GM23338 (cell line): Measurements from ENCODE around the gene LRRC10B. TPM values are rescaled to one million over a fixed set of nuclear protein-coding genes. Genes with fewer than 3 reads are reported as not detected.

Experiments
- ATAC-seq: fragments of 200-7000 bp; cut with Tn5 transposase; 3 replicates; pipeline ENCODE4 v1.9.1; 2020
- DNase-seq: peaks from one replicate; pipeline ENCODE4 v3.0.0-alpha.2; 2015; ENCODE audit warnings: low spot score
- H2AFZ ChIP-seq: fragments of 200-600 bp; sonication (generic); 2 replicates; pipeline ENCODE4 v1.8.0; 2016; ENCODE audit warnings: antibody characterized with exemption, mild to moderate bottlenecking, moderate library complexity
- H3F3A ChIP-seq: fragments of 200-600 bp; sonication (generic); replicated peaks from 2 replicates; pipeline ENCODE4 v1.8.0; 2017; ENCODE audit warnings: antibody characterized with exemption, mixed run types, low read depth
- H3K27ac ChIP-seq: fragments of 200-600 bp; sonication (generic); 2 replicates; pipeline ENCODE4 v1.6.1; 2016; ENCODE audit warnings: low read depth
- H3K27me3 ChIP-seq: fragments of 200-600 bp; sonication (generic); 2 replicates; pipeline ENCODE4 v1.8.0; 2016; ENCODE audit warnings: mild to moderate bottlenecking, mixed run types, moderate library complexity; ENCODE audit not compliant: insufficient read depth
- H3K36me3 ChIP-seq: fragments of 200-600 bp; sonication (generic); 2 replicates; pipeline ENCODE4 v1.8.0; 2016; ENCODE audit warnings: mild to moderate bottlenecking; ENCODE audit not compliant: insufficient read depth
- H3K4me1 ChIP-seq: fragments of 200-600 bp; sonication (generic); 2 replicates; pipeline ENCODE4 v1.8.0; 2016; ENCODE audit warnings: mild to moderate bottlenecking, moderate library complexity; ENCODE audit not compliant: insufficient read depth
- H3K4me2 ChIP-seq: fragments of 200-600 bp; sonication (generic); 2 replicates; pipeline ENCODE4 v1.7.1; 2017; ENCODE audit warnings: mixed run types
- H3K4me3 ChIP-seq: fragments of 200-600 bp; sonication (generic); 2 replicates; pipeline ENCODE4 v1.6.1; 2016; ENCODE audit warnings: mixed run types
- H3K79me2 ChIP-seq: fragments of 200-600 bp; sonication (generic); replicated peaks from 2 replicates; pipeline ENCODE4 v1.8.0; 2017; ENCODE audit warnings: mild to moderate bottlenecking; ENCODE audit not compliant: insufficient read depth
- H3K9me2 ChIP-seq: fragments of 200-600 bp; sonication (generic); 2 replicates; pipeline ENCODE4 v1.8.0; 2017; ENCODE audit not compliant: insufficient read depth
- H4K20me1 ChIP-seq: fragments of 200-600 bp; sonication (generic); replicated peaks from 2 replicates; pipeline ENCODE4 v1.8.0; 2017; ENCODE audit warnings: mild to moderate bottlenecking; ENCODE audit not compliant: insufficient read depth
- H3K27ac Mint-ChIP-seq: 2 replicates; pipeline ENCODE4 v1.8.0; 2020; ENCODE audit warnings: inconsistent platforms, mild to moderate bottlenecking, moderate library complexity, mixed read lengths
- H3K27me3 Mint-ChIP-seq: 3 replicates; pipeline ENCODE4 v1.8.0; 2022; ENCODE audit warnings: low read depth, mild to moderate bottlenecking, moderate library complexity, mixed read lengths, inconsistent platforms; ENCODE audit not compliant: insufficient read depth, poor library complexity
- H3K36me3 Mint-ChIP-seq: 3 replicates; pipeline ENCODE4 v1.8.0; 2021; ENCODE audit warnings: low read depth, mild to moderate bottlenecking, inconsistent platforms, moderate library complexity, mixed read lengths
- H3K4me1 Mint-ChIP-seq: 3 replicates; pipeline ENCODE4 v1.8.0; 2020; ENCODE audit warnings: mild to moderate bottlenecking, inconsistent platforms, mixed read lengths
- H3K4me3 Mint-ChIP-seq: 3 replicates; pipeline ENCODE4 v1.8.0; 2021; ENCODE audit warnings: moderate library complexity, mild to moderate bottlenecking, inconsistent platforms, mixed read lengths
- H3K9me3 Mint-ChIP-seq: 3 replicates; pipeline ENCODE4 v1.8.0; 2020; ENCODE audit warnings: moderate library complexity, mild to moderate bottlenecking, inconsistent platforms, mixed read lengths
- CREB1 ChIP-seq: fragments of 250-450 bp; sonication (Bioruptor Pico); IDR thresholded peaks from 2 replicates; pipeline ENCODE4 v1.5.0; 2020; ENCODE audit warnings: low read depth, mild to moderate bottlenecking, moderate library complexity
- EZH2 ChIP-seq: fragments of 200-600 bp; sonication (generic); IDR thresholded peaks from one replicate; pipeline ENCODE4 v1.8.0; 2017; ENCODE audit warnings: antibody characterized with exemption, mild to moderate bottlenecking, low read depth; ENCODE audit not compliant: unreplicated experiment
- EZH2phosphoT487 ChIP-seq: fragments of 200-600 bp; sonication (generic); IDR thresholded peaks from one replicate; pipeline ENCODE4 v1.8.1; 2018; ENCODE audit warnings: antibody characterized with exemption; ENCODE audit not compliant: unreplicated experiment
- JUNB ChIP-seq: IDR thresholded peaks from one replicate; pipeline ENCODE4 v1.6.1; 2016; ENCODE audit warnings: antibody characterized with exemption; ENCODE audit not compliant: unreplicated experiment
- ZNF114 ChIP-seq: fragments of 250-450 bp; sonication (Bioruptor Pico); IDR thresholded peaks from 2 replicates; pipeline ENCODE4 v1.5.0; 2020; ENCODE audit warnings: mild to moderate bottlenecking, moderate library complexity
- ZNF331 ChIP-seq: fragments of 250-450 bp; sonication (Bioruptor Pico); IDR thresholded peaks from 2 replicates; pipeline ENCODE4 v1.5.0; 2020; ENCODE audit warnings: low read depth, mild to moderate bottlenecking, moderate library complexity
- polyA plus RNA-seq: library from polyadenylated mRNA; unstranded; fragments of >200 nt; fragmentation: Nextera tagmentation; extraction: Ambion mirVana; gene quantifications from 2 replicates; pipeline ENCODE4 v1.2.1, GENCODE V29; 2016
- total RNA-seq: library from RNA; depleted of rRNA; stranded (reverse); fragments of >200 nt; shearing (Covaris generic); gene quantifications from 2 replicates; pipeline ENCODE4 v1.2.3, GENCODE V29; 2014
- TF ChIP-seq, protein P1 (sequence below): IDR thresholded peaks from one replicate; pipeline ENCODE4 v1.6.1; 2018; ENCODE audit warnings: antibody characterized with exemption; ENCODE audit not compliant: unreplicated experiment
- TF ChIP-seq, protein P2 (sequence below): fragments of 250-450 bp; sonication (Bioruptor Pico); IDR thresholded peaks from 2 replicates; pipeline ENCODE4 v1.5.0; 2020; ENCODE audit warnings: mild to moderate bottlenecking, moderate library complexity
- TF ChIP-seq, protein P3 (sequence below), 2 experiments: fragments of 200-600 bp in 1 of 2; sonication (generic) in 1 of 2; conservative IDR thresholded peaks; 2 replicates each; pipeline versions ENCODE4 v1.5.1 to v1.6.1; 2016 to 2017; ENCODE audit warnings: antibody characterized with exemption in 2 of 2, low read depth in 2 of 2, mild to moderate bottlenecking in 2 of 2, moderate library complexity in 1 of 2

Gene LRRC10B
- total and polyA plus RNA-seq, 2 experiments from 2014 or later = 0.47 to 1.6 TPM

DNA sequence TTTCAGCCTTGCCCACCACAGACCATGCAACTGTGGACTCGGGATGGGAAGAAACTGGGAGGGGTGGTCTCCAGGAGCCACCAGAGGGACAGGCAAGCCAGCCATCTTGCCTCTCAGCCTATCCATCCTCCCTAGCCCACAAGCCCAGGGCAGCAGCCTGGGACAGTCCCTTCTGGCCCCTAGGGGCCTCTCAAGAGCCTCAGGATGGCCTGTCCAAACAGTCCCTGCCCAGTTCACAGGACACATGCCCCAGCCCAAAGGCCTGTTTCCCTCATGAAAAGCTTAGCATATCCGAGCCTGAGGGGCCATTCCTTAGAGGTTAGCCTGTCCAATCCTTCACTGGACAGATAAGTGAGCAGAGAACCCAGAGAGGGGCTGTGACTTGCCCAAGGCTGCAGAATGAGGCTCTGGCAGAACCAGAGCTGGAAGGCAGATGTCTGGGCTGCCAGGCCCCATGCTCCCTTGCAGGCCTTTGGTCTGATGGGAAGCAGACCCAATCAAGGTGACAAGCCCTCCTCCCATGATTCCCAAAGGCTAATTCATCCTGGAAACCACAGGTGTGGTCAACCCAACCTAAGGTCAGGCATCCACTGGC, 28.2 kb downstream of the LRRC10B start:
- no peak overlapping the region for H3K4me3 Mint-ChIP-seq
- H3K9me3 Mint-ChIP-seq = no peaks in the 10 kb centered on the region
- no peak overlapping the region for H3K4me3 ChIP-seq
- DNase-seq (no peak), ATAC-seq (peak; percentile 7; the same call in 1 of the 3 replicates)
- no peaks in the 10 kb centered on the region for H3K36me3 ChIP-seq
- no peaks in the 10 kb centered on the region; the same call in 2 of the 3 replicates for H3K36me3 Mint-ChIP-seq
- H3K27me3 Mint-ChIP-seq = peaks cover 13% of the 10 kb centered on the region
- no peaks in the 10 kb centered on the region for H3K79me2 ChIP-seq
- H3K4me1 Mint-ChIP-seq = peaks cover 42% of the 10 kb centered on the region
- H2AFZ ChIP-seq = no peak overlapping the region
- H3K27ac ChIP-seq = no peak overlapping the region
- no peak overlapping the region for H3K4me2 ChIP-seq
- H3F3A ChIP-seq = 0 out of 2 replicates have a peak, but pooled peaks cover 3% of the 10 kb centered on the region
- H3K4me1 ChIP-seq = peaks cover 14% of the 10 kb centered on the region
- no peaks in the 10 kb centered on the region for H4K20me1 ChIP-seq
- TF ChIP-seq EZH2phosphoT487 (no peak), CREB1 (CRISPR knock-in tag) (no peak), ZNF331 (CRISPR knock-in tag) (no peak), EZH2 (no peak), JUNB (no peak), ZNF114 (CRISPR knock-in tag) (no peak)
- TF ChIP-seq, protein P1, sequence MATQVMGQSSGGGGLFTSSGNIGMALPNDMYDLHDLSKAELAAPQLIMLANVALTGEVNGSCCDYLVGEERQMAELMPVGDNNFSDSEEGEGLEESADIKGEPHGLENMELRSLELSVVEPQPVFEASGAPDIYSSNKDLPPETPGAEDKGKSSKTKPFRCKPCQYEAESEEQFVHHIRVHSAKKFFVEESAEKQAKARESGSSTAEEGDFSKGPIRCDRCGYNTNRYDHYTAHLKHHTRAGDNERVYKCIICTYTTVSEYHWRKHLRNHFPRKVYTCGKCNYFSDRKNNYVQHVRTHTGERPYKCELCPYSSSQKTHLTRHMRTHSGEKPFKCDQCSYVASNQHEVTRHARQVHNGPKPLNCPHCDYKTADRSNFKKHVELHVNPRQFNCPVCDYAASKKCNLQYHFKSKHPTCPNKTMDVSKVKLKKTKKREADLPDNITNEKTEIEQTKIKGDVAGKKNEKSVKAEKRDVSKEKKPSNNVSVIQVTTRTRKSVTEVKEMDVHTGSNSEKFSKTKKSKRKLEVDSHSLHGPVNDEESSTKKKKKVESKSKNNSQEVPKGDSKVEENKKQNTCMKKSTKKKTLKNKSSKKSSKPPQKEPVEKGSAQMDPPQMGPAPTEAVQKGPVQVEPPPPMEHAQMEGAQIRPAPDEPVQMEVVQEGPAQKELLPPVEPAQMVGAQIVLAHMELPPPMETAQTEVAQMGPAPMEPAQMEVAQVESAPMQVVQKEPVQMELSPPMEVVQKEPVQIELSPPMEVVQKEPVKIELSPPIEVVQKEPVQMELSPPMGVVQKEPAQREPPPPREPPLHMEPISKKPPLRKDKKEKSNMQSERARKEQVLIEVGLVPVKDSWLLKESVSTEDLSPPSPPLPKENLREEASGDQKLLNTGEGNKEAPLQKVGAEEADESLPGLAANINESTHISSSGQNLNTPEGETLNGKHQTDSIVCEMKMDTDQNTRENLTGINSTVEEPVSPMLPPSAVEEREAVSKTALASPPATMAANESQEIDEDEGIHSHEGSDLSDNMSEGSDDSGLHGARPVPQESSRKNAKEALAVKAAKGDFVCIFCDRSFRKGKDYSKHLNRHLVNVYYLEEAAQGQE = no peak
- TF ChIP-seq, protein P2, sequence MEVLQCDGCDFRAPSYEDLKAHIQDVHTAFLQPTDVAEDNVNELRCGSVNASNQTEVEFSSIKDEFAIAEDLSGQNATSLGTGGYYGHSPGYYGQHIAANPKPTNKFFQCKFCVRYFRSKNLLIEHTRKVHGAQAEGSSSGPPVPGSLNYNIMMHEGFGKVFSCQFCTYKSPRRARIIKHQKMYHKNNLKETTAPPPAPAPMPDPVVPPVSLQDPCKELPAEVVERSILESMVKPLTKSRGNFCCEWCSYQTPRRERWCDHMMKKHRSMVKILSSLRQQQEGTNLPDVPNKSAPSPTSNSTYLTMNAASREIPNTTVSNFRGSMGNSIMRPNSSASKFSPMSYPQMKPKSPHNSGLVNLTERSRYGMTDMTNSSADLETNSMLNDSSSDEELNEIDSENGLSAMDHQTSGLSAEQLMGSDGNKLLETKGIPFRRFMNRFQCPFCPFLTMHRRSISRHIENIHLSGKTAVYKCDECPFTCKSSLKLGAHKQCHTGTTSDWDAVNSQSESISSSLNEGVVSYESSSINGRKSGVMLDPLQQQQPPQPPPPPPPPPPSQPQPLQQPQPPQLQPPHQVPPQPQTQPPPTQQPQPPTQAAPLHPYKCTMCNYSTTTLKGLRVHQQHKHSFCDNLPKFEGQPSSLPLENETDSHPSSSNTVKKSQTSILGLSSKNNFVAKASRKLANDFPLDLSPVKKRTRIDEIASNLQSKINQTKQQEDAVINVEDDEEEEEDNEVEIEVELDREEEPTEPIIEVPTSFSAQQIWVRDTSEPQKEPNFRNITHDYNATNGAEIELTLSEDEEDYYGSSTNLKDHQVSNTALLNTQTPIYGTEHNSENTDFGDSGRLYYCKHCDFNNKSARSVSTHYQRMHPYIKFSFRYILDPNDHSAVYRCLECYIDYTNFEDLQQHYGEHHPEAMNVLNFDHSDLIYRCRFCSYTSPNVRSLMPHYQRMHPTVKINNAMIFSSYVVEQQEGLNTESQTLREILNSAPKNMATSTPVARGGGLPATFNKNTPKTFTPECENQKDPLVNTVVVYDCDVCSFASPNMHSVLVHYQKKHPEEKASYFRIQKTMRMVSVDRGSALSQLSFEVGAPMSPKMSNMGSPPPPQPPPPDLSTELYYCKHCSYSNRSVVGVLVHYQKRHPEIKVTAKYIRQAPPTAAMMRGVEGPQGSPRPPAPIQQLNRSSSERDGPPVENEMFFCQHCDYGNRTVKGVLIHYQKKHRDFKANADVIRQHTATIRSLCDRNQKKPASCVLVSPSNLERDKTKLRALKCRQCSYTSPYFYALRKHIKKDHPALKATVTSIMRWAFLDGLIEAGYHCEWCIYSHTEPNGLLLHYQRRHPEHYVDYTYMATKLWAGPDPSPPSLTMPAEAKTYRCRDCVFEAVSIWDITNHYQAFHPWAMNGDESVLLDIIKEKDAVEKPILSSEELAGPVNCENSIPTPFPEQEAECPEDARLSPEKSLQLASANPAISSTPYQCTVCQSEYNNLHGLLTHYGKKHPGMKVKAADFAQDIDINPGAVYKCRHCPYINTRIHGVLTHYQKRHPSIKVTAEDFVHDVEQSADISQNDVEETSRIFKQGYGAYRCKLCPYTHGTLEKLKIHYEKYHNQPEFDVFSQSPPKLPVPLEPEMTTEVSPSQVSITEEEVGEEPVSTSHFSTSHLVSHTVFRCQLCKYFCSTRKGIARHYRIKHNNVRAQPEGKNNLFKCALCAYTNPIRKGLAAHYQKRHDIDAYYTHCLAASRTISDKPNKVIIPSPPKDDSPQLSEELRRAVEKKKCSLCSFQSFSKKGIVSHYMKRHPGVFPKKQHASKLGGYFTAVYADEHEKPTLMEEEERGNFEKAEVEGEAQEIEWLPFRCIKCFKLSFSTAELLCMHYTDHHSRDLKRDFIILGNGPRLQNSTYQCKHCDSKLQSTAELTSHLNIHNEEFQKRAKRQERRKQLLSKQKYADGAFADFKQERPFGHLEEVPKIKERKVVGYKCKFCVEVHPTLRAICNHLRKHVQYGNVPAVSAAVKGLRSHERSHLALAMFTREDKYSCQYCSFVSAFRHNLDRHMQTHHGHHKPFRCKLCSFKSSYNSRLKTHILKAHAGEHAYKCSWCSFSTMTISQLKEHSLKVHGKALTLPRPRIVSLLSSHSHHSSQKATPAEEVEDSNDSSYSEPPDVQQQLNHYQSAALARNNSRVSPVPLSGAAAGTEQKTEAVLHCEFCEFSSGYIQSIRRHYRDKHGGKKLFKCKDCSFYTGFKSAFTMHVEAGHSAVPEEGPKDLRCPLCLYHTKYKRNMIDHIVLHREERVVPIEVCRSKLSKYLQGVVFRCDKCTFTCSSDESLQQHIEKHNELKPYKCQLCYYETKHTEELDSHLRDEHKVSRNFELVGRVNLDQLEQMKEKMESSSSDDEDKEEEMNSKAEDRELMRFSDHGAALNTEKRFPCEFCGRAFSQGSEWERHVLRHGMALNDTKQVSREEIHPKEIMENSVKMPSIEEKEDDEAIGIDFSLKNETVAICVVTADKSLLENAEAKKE (CRISPR knock-in tag) = no peak
- TF ChIP-seq, protein P3, sequence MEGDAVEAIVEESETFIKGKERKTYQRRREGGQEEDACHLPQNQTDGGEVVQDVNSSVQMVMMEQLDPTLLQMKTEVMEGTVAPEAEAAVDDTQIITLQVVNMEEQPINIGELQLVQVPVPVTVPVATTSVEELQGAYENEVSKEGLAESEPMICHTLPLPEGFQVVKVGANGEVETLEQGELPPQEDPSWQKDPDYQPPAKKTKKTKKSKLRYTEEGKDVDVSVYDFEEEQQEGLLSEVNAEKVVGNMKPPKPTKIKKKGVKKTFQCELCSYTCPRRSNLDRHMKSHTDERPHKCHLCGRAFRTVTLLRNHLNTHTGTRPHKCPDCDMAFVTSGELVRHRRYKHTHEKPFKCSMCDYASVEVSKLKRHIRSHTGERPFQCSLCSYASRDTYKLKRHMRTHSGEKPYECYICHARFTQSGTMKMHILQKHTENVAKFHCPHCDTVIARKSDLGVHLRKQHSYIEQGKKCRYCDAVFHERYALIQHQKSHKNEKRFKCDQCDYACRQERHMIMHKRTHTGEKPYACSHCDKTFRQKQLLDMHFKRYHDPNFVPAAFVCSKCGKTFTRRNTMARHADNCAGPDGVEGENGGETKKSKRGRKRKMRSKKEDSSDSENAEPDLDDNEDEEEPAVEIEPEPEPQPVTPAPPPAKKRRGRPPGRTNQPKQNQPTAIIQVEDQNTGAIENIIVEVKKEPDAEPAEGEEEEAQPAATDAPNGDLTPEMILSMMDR (conservative IDR thresholded peaks at IDR 0.05; ENCODE audit: low read depth in 2 of 2) = peak in 1 of 2 experiments; percentile 16; a peak in 2 of 4 replicates
- H3K27ac Mint-ChIP-seq = no peak overlapping the region
- no peaks in the 10 kb centered on the region for H3K27me3 ChIP-seq
- 0 out of 2 replicates have a peak, but pooled peaks cover 4% of the 10 kb centered on the region for H3K9me2 ChIP-seq
